ENCODE measurements around the gene UTP15.

UTP15 gene

GRCh38 chr5:73619606-73620333, 54.2 kb downstream of the UTP15 start:
- no peak overlapping the region for H3K4me3 ChIP-seq (replicated peaks; ENCODE audit: insufficient read depth, low read length)
- TF ChIP-seq GABPA (IDR thresholded peaks at IDR 0.05; ENCODE audit: low read depth) = no peak
- TF ChIP-seq POLR2AphosphoS5 (IDR thresholded peaks at IDR 0.05; ENCODE audit: low read depth) = no peak
- TF ChIP-seq, protein P1, sequence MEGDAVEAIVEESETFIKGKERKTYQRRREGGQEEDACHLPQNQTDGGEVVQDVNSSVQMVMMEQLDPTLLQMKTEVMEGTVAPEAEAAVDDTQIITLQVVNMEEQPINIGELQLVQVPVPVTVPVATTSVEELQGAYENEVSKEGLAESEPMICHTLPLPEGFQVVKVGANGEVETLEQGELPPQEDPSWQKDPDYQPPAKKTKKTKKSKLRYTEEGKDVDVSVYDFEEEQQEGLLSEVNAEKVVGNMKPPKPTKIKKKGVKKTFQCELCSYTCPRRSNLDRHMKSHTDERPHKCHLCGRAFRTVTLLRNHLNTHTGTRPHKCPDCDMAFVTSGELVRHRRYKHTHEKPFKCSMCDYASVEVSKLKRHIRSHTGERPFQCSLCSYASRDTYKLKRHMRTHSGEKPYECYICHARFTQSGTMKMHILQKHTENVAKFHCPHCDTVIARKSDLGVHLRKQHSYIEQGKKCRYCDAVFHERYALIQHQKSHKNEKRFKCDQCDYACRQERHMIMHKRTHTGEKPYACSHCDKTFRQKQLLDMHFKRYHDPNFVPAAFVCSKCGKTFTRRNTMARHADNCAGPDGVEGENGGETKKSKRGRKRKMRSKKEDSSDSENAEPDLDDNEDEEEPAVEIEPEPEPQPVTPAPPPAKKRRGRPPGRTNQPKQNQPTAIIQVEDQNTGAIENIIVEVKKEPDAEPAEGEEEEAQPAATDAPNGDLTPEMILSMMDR (IDR thresholded peaks at IDR 0.05; ENCODE audit: insufficient read depth, low read length) = no peak
- TF ChIP-seq, protein P2, sequence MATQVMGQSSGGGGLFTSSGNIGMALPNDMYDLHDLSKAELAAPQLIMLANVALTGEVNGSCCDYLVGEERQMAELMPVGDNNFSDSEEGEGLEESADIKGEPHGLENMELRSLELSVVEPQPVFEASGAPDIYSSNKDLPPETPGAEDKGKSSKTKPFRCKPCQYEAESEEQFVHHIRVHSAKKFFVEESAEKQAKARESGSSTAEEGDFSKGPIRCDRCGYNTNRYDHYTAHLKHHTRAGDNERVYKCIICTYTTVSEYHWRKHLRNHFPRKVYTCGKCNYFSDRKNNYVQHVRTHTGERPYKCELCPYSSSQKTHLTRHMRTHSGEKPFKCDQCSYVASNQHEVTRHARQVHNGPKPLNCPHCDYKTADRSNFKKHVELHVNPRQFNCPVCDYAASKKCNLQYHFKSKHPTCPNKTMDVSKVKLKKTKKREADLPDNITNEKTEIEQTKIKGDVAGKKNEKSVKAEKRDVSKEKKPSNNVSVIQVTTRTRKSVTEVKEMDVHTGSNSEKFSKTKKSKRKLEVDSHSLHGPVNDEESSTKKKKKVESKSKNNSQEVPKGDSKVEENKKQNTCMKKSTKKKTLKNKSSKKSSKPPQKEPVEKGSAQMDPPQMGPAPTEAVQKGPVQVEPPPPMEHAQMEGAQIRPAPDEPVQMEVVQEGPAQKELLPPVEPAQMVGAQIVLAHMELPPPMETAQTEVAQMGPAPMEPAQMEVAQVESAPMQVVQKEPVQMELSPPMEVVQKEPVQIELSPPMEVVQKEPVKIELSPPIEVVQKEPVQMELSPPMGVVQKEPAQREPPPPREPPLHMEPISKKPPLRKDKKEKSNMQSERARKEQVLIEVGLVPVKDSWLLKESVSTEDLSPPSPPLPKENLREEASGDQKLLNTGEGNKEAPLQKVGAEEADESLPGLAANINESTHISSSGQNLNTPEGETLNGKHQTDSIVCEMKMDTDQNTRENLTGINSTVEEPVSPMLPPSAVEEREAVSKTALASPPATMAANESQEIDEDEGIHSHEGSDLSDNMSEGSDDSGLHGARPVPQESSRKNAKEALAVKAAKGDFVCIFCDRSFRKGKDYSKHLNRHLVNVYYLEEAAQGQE (IDR thresholded peaks at IDR 0.05; ENCODE audit: insufficient replicate concordance, low read depth) = no peak
- no peak for TF ChIP-seq SPI1 (IDR thresholded peaks at IDR 0.05; ENCODE audit: borderline replicate concordance, low read depth)
- no peaks in the 10 kb centered on the region for H3K27me3 ChIP-seq (ENCODE audit: insufficient read depth, poor library complexity, severe bottlenecking)
- no peak overlapping the region for H3K27ac ChIP-seq (replicated peaks)
- DNase-seq (ENCODE audit: low read depth in 1 of 2, low spot score in 1 of 2) = no peak

- DNase-seq (ENCODE audit: low read depth in 1 of 2, low spot score in 1 of 2) = no peak
- Histone ChIP-seq H3K4me3 (replicated peaks; ENCODE audit: insufficient read depth, low read length) (no peak overlapping the region), H3K27me3 (ENCODE audit: insufficient read depth, poor library complexity, severe bottlenecking) (no peaks in the 10 kb centered on the region), H3K27ac (replicated peaks) (no peak overlapping the region)
- TF ChIP-seq, protein P1 (IDR thresholded peaks at IDR 0.05; ENCODE audit: insufficient read depth, low read length) = no peak
- TF ChIP-seq POLR2AphosphoS5 (IDR thresholded peaks at IDR 0.05; ENCODE audit: low read depth) (no peak), GABPA (IDR thresholded peaks at IDR 0.05; ENCODE audit: low read depth) (no peak), SPI1 (IDR thresholded peaks at IDR 0.05; ENCODE audit: borderline replicate concordance, low read depth) (no peak)
- TF ChIP-seq, protein P2 (IDR thresholded peaks at IDR 0.05; ENCODE audit: insufficient replicate concordance, low read depth) = no peak
Observed at GRCh38 chr5:73620334-73620687, 54.8 kb downstream of the UTP15 start.

GRCh38 chr5:73623060-73623459, 57.5 kb downstream of the UTP15 start:
- no peaks in the 10 kb centered on the region for H3K27me3 ChIP-seq (ENCODE audit: insufficient read depth, poor library complexity, severe bottlenecking)
- no peak overlapping the region for H3K4me3 ChIP-seq (replicated peaks; ENCODE audit: insufficient read depth, low read length)
- TF ChIP-seq GABPA (IDR thresholded peaks at IDR 0.05; ENCODE audit: low read depth) = no peak
- DNase-seq (ENCODE audit: low read depth in 1 of 2, low spot score in 1 of 2) = no peak
- no peak overlapping the region for H3K27ac ChIP-seq (replicated peaks)

DNA sequence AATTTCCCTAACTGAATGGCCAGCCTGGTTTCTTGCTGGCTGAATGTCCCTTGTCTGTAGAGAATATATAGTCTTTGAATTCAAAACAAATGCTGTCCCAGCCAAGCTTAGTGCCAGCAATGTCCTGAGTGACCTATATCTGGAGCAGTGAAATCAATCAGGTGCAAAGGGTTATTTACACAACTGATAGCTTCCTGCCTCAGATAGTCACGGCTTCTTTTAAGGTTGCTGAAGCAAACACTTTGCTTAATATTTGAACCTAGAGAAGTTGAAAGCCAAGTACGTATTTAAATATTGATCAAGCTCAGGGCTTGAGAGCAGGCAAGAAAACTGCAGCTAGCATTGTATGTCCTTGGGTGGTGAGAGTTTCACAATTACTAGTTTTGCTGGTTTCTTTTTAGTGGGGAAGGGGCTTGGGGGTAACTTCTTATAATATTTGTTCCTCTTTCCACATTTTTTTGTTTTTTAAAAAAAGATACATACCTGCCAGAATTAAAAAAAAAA, 58.4 kb downstream of the UTP15 start:
- no peak overlapping the region for H3K27ac ChIP-seq (replicated peaks)
- DNase-seq (ENCODE audit: low read depth in 1 of 2, low spot score in 1 of 2) = no peak
- TF ChIP-seq SPI1 (IDR thresholded peaks at IDR 0.05; ENCODE audit: borderline replicate concordance, low read depth) (no peak), POLR2AphosphoS5 (IDR thresholded peaks at IDR 0.05; ENCODE audit: low read depth) (no peak), GABPA (IDR thresholded peaks at IDR 0.05; ENCODE audit: low read depth) (no peak)
- TF ChIP-seq, protein P2 (IDR thresholded peaks at IDR 0.05; ENCODE audit: insufficient replicate concordance, low read depth) = no peak
- TF ChIP-seq, protein P1 (IDR thresholded peaks at IDR 0.05; ENCODE audit: insufficient read depth, low read length) = no peak

More for the DNA sequence above, 58.4 kb downstream of the UTP15 start:
- Histone ChIP-seq H3K4me3 (replicated peaks; ENCODE audit: insufficient read depth, low read length) (no peak overlapping the region), H3K27me3 (ENCODE audit: insufficient read depth, poor library complexity, severe bottlenecking) (no peaks in the 10 kb centered on the region)

Measured in HL-60 (cell line).